OCI-LY1 (cell line): Measurements from ENCODE around the gene ST7.

Experiments
- H2AFZ ChIP-seq: fragments of 200-600 bp; sonication (generic), shearing (Covaris generic); 2 replicates; pipeline ENCODE4 v1.6.0; 2014; ENCODE audit warnings: antibody characterized with exemption, mild to moderate bottlenecking, low read length
- H3F3A ChIP-seq: fragments of 200-600 bp; sonication (generic), shearing (Covaris generic); 2 replicates; pipeline ENCODE4 v1.6.0; 2014; ENCODE audit warnings: mild to moderate bottlenecking, antibody characterized with exemption, low read length, moderate library complexity; ENCODE audit not compliant: insufficient read depth
- H3K27ac ChIP-seq: fragments of 200-600 bp; sonication (generic); 2 replicates; pipeline ENCODE4 v1.5.1; 2014; ENCODE audit warnings: low read length, mixed run types, mild to moderate bottlenecking, low read depth; ENCODE audit not compliant: poor library complexity, severe bottlenecking
- H3K27me3 ChIP-seq: fragments of 200-600 bp; sonication (generic); 2 replicates; pipeline ENCODE4 v1.6.0; 2014; ENCODE audit warnings: antibody characterized with exemption, mild to moderate bottlenecking, low read length, moderate library complexity; ENCODE audit not compliant: insufficient read depth
- H3K36me3 ChIP-seq: fragments of 200-600 bp; sonication (generic); 2 replicates; pipeline ENCODE4 v1.6.1; 2014; ENCODE audit warnings: mild to moderate bottlenecking, antibody characterized with exemption, low read length, moderate library complexity, mixed read lengths; ENCODE audit not compliant: insufficient read depth
- H3K4me1 ChIP-seq: fragments of 200-600 bp; sonication (generic); 2 replicates; pipeline ENCODE4 v1.5.1; 2014; ENCODE audit warnings: mild to moderate bottlenecking, low read length, moderate library complexity; ENCODE audit not compliant: insufficient read depth, severe bottlenecking
- H3K4me2 ChIP-seq: fragments of 200-600 bp; sonication (generic), shearing (Covaris generic); 2 replicates; pipeline ENCODE4 v1.6.1; 2014; ENCODE audit warnings: low read length
- H3K4me3 ChIP-seq: fragments of 200-600 bp; sonication (generic); 2 replicates; pipeline ENCODE4 v1.5.1; 2014; ENCODE audit warnings: low read length, low read depth, mild to moderate bottlenecking, mixed read lengths; ENCODE audit not compliant: poor library complexity, severe bottlenecking
- H3K79me2 ChIP-seq: fragments of 200-600 bp; shearing (Covaris generic); 2 replicates; pipeline ENCODE4 v1.6.1; 2016; ENCODE audit warnings: mixed run types, low read length, mixed read lengths; ENCODE audit not compliant: insufficient read depth
- H3K9ac ChIP-seq: fragments of 200-600 bp; sonication (generic), shearing (Covaris generic); 2 replicates; pipeline ENCODE4 v1.6.1; 2014; ENCODE audit warnings: mild to moderate bottlenecking, low read length, mixed read lengths
- H3K9me2 ChIP-seq: fragments of 200-600 bp; sonication (generic), shearing (Covaris generic); 2 replicates; pipeline ENCODE4 v1.6.1; 2014; ENCODE audit warnings: low read depth, mild to moderate bottlenecking, low read length, mixed read lengths
- H3K9me3 ChIP-seq: fragments of 200-600 bp; shearing (Covaris generic); 2 replicates; pipeline ENCODE4 v1.6.1; 2014; ENCODE audit warnings: low read length, mixed read lengths
- H4K20me1 ChIP-seq: fragments of 200-600 bp; sonication (generic), shearing (Covaris generic); 2 replicates; pipeline ENCODE4 v1.6.0; 2016; ENCODE audit warnings: mild to moderate bottlenecking, low read length; ENCODE audit not compliant: insufficient read depth
- CTCF ChIP-seq: fragments of 200-600 bp; sonication (generic), shearing (Covaris generic); IDR thresholded peaks from 2 replicates; pipeline ENCODE4 v1.5.1; 2017; ENCODE audit warnings: mild to moderate bottlenecking, antibody characterized with exemption, low read length, moderate library complexity, mixed read lengths
- EZH2 ChIP-seq: fragments of 200-600 bp; sonication (generic), shearing (Covaris generic); IDR thresholded peaks from 2 replicates; pipeline ENCODE4 v1.8.0; 2017; ENCODE audit warnings: borderline replicate concordance, mixed run types, mild to moderate bottlenecking, antibody characterized with exemption, low read length, moderate library complexity, mixed read lengths

The ST7 gene

GRCh38 chr7:116980354-116980753 is 27.1 kb downstream of the ST7 start:
- Histone ChIP-seq H2AFZ (no peak overlapping the region), H3K36me3 (no peaks in the 10 kb centered on the region), H3F3A (no peaks in the 10 kb centered on the region), H3K4me2 (no peak overlapping the region), H3K9me3 (no peaks in the 10 kb centered on the region), H3K27ac (no peak overlapping the region), H3K9me2 (no peaks in the 10 kb centered on the region), H3K27me3 (no peaks in the 10 kb centered on the region), H3K4me3 (no peak overlapping the region), H3K4me1 (no peaks in the 10 kb centered on the region), H3K79me2 (no peaks in the 10 kb centered on the region), H3K9ac (no peak overlapping the region), H4K20me1 (no peaks in the 10 kb centered on the region)
- TF ChIP-seq CTCF (no peak), EZH2 (no peak)

GRCh38 chr7:116981939-116982338 is 28.6 kb downstream of the ST7 start:
- Histone ChIP-seq H3K9me3 (no peaks in the 10 kb centered on the region), H3K9me2 (no peaks in the 10 kb centered on the region), H3K9ac (no peak overlapping the region), H3K4me3 (no peak overlapping the region), H4K20me1 (no peaks in the 10 kb centered on the region), H3K4me1 (no peaks in the 10 kb centered on the region), H2AFZ (no peak overlapping the region), H3K79me2 (no peaks in the 10 kb centered on the region), H3F3A (no peaks in the 10 kb centered on the region), H3K36me3 (no peaks in the 10 kb centered on the region), H3K27ac (no peak overlapping the region), H3K4me2 (no peak overlapping the region), H3K27me3 (no peaks in the 10 kb centered on the region)
- TF ChIP-seq CTCF (no peak), EZH2 (no peak)

GRCh38 chr7:116984511-116984910 is 31.2 kb downstream of the ST7 start:
- no peaks in the 10 kb centered on the region for H3K9me2 ChIP-seq

More at GRCh38 chr7:116984511-116984910, 31.2 kb downstream of the ST7 start:
- no peak for TF ChIP-seq CTCF
- TF ChIP-seq EZH2: no peak
- H2AFZ ChIP-seq: no peak overlapping the region
- H3K9me3 ChIP-seq: no peaks in the 10 kb centered on the region
- no peak overlapping the region for H3K4me3 ChIP-seq
- H3K9ac ChIP-seq: no peak overlapping the region
- H3K27me3 ChIP-seq: no peaks in the 10 kb centered on the region
- no peaks in the 10 kb centered on the region for H3F3A ChIP-seq
- no peaks in the 10 kb centered on the region for H3K79me2 ChIP-seq
- no peak overlapping the region for H3K4me2 ChIP-seq
- H3K36me3 ChIP-seq: no peaks in the 10 kb centered on the region
- no peaks in the 10 kb centered on the region for H3K4me1 ChIP-seq
- no peak overlapping the region for H3K27ac ChIP-seq
- no peaks in the 10 kb centered on the region for H4K20me1 ChIP-seq
